Measurements from ENCODE around the gene MAP2K1. TPM values are rescaled to one million over a fixed set of nuclear protein-coding genes. Genes with fewer than 3 reads are reported as not detected.
A peak's percentile ranks its signal among the peaks of the same experiment; 100 is the strongest.
"Not testable (repeated sequence)": the region's sequence is repeated elsewhere in the genome, so short reads cannot be mapped to it uniquely, and the experiment has no call there.

MAP2K1 gene
- polyA plus RNA-seq, 3 donors, result 51.1 to 51.6 (median 51.4) TPM

GRCh38 chr15:66488525-66488924 lies 101.8 kb downstream of the MAP2K1 start:
- no peak for DNase-seq (ENCODE audit: extremely low read depth in 1 of 11, low read depth in 9 of 11, low spot score in 4 of 11)

DNA sequence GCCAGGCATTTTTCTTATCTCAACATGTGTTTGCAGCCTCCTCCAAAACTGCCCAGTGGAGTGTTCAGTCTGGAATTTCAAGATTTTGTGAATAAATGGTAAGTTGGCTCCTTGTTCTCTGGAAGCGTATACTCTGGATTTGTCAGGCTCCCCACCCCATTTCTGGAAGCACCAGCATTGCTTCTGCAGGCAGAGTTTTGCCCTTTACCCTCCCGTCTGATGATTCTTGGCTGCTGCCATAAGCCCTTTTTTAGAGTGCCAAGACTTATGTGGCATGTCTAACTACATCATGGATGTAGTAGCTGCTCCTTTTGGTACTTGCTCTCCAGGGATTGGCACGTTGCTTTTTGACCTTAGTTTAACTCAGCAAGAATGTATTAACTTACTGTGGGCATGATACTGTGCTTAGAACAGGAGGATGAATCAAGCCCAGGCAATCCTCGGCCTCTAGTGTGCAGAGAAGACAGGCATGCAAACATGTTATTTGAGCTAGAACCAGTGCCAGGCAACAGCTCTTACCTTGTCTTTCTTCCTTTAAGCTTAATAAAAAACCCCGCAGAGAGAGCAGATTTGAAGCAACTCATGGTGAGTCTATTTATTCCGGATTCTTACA lies 102.6 kb downstream of the MAP2K1 start:
- DNase-seq (ENCODE audit: extremely low read depth in 1 of 11, low read depth in 9 of 11, low spot score in 4 of 11), result no peak

- DNase-seq (ENCODE audit: extremely low read depth in 1 of 11, low read depth in 9 of 11, low spot score in 4 of 11), result no peak
These were observed 105.1 kb downstream of the MAP2K1 start for GRCh38 chr15:66491846-66492245.

GRCh38 chr15:66494262-66494661 lies 107.5 kb downstream of the MAP2K1 start:
- no peak for DNase-seq (ENCODE audit: extremely low read depth in 1 of 11, low read depth in 9 of 11, low spot score in 4 of 11)

DNA sequence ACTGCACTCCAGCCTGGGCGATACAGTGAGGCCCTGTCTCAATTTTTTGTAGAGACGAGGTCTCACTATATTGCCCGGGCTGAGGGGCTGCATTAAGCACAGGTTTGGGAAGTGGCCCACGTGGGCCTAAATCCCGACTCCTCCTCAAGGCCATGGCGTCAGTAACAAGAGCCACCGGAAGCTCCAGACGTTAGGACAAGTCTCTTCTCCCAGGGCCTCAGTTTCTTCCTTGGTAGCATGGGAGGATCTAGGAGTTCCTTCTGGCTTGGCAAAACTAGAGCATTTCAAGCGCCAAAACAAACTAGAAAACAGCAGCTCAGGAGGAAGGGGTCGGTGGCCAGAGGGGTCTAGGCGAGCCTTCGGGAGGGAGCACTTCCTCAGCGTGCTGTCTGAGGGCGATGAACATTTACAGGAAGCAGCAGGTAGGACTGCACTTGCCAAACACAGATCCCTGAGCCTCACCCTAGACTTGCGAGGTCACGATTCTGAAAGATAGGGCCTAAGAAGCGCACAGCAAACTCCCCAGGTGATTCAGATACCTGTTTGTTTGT lies 110.3 kb downstream of the MAP2K1 start:
- no peak for DNase-seq (ENCODE audit: extremely low read depth in 1 of 11, low read depth in 9 of 11, low spot score in 4 of 11)

- DNase-seq (ENCODE audit: extremely low read depth in 1 of 11, low read depth in 9 of 11, low spot score in 4 of 11), result peak; percentile 83 to 93 (median 90)
These were observed 111.1 kb downstream of the MAP2K1 start, which contains the start of gene SNAPC5 for GRCh38 chr15:66497502-66498455. Gene SNAPC5, minus strand, starts transcription at chr15:66497762. Its CDS starts 31 bp downstream, at chr15:66497731.

DNA sequence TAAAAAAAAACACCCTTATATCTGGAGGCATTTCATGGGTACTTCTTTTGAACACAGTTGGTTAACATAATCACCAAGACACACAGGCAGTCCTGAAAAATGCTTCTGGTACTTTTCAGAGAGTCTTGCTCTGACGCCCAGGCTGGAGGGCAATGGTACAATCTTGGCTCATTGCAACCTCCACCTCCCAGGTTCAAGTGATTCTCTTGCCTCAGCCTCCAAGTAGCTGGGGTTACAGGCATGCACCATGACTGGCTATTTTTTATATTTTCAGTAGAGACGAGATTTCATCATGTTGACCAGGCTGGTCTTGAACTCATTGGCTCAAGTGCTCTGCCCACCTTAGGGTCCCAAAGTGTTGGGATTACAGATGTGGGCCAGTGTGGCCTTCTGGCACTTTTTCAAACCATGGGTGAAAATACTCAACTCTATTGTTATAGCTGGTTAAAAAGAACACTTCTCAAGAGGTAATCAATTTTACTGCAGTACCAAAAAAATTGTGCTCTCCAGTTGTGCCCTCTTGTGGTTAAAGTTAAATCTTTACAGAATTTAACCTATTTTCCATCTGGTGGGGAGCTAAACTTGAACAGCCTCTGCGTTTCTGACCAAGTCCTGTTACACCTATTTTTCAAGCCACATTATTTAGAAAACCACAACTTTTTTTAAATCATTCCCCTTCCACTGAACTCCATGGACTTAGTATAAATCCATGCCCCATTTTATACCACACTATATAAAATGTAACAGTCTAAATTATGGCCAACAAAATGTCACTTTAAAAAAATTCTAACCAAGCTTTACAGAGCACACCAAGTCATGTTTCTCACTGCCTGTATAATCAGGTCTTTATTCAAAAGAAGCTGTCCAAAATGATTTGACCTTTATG lies 112.0 kb downstream of the MAP2K1 start:
- no peak for DNase-seq (ENCODE audit: extremely low read depth in 1 of 11, low read depth in 9 of 11, low spot score in 4 of 11)

GRCh38 chr15:66500346-66500745 lies 113.6 kb downstream of the MAP2K1 start:
- DNase-seq (ENCODE audit: extremely low read depth in 1 of 11, low read depth in 9 of 11, low spot score in 4 of 11), result not testable (repeated sequence)

DNA sequence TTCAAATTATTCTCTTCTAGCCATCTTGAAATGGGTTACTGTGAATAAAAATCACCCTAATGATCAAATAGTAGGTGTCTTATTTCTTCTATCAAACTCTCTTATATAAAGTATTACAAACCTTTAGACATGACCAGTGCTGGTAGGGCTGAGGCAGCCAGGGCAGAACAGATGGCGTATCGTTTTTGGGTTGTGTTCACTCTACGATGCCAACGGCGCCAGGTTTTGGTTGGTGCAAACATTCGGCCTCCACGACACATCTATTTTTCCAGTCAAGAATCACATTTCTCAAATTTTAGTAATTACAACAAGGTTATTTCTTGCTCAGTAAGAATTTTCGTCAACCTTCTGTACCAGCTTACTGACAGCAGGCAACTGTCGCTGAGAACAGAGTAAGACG lies 115.8 kb downstream of the MAP2K1 start:
- DNase-seq (ENCODE audit: extremely low read depth in 1 of 11, low read depth in 9 of 11, low spot score in 4 of 11), result no peak

- not testable (repeated sequence) for DNase-seq (ENCODE audit: extremely low read depth in 1 of 11, low read depth in 9 of 11, low spot score in 4 of 11)
These were observed 116.4 kb downstream of the MAP2K1 start for GRCh38 chr15:66503041-66503648.

- no peak for DNase-seq (ENCODE audit: extremely low read depth in 1 of 11, low read depth in 9 of 11, low spot score in 4 of 11)
These were observed 117.3 kb downstream of the MAP2K1 start for GRCh38 chr15:66503780-66504562.

DNA sequence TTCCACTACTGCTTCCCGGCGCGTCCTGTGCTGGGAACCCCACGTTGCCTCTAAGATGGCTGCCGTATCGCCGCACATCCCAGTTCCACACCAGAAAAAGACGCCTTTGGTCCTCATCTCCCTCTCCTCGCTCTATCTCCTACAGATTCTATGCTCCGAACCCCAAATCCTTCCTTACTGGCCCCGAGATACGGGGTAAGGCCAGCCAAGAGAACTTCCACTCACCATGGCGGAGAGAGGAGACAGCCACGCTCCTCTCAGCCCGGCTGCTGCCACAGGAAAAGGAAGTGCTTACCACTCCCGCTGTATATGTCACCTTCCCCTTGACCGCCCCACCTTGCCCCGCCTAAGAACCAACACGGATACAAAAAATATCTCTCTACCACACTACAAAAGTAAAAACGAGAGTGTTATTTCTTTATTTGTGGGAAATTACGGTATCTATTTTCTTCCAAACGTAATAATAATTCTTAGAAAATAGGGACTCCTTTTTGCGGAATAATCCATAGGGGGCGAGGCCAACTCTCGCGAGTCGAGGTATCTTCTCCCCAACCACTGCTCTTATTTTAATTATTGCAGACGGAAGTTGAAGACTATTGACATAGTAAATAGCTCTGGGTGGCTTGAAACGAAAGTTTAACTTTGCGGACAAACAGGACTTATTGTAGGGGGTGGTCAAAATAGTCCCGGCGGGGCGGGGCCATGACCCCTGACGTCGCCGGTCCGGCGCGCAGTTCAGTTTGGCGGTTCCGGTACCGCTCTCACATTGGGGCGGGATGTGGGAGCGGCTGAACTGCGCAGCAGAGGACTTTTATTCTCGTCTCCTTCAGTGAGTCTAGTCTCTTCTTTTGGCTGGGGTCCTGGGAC lies 118.1 kb downstream of the MAP2K1 start, which contains the start of the genes RPL4 and ZWILCH:
TSS of gene RPL4 (minus strand) at position 293 of the 867 bp plus-strand sequence. CDS start at position 228, 65 bp downstream.
TSS of gene ZWILCH (plus strand) at position 764 of the 867 bp plus-strand sequence. CDS start at position 777, 13 bp downstream.
- DNase-seq (ENCODE audit: extremely low read depth in 1 of 11, low read depth in 9 of 11, low spot score in 4 of 11), result peak; percentile 54 to 91 (median 71)

DNA sequence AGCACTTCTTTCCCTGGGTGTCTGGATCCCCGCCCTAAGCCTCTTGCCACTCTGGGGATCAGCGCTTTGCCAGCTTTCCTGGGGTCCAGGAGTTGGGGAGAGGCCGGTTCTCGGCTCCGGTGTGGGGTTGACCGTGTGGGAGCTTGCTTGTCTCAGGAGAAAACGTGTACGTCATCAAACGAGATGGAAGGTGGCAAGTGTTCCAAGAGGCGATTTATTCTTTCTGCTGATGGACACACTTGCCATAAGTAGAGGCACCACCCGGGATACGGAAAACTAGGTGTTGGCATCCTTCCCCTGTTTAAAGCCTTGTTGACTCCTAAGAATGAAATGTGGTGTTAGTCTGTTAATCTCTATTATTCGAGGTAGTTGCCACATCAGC lies 118.7 kb downstream of the MAP2K1 start:
- DNase-seq (ENCODE audit: extremely low read depth in 1 of 11, low read depth in 9 of 11, low spot score in 4 of 11), result peak in 2 of 11 donors; percentile 20 to 58

DNA sequence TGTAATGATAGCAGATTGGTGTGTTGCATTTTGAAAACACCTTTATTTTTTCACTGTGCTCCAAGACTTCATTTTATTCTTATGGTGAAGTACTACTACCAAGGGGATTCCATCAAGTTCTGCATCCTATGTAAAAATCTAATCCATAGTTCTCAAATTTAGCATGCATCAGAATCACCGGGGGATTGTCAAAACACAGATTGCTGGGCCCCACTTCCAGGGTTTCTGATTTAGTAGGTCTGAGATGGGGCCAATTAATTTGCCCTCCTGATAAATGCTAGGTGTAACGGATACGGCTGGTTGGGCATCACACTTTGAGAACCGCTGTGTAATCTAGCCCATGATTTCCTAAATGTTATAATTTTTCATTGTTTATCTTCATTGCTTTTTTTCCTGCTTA lies 119.1 kb downstream of the MAP2K1 start:
- DNase-seq (ENCODE audit: extremely low read depth in 1 of 11, low read depth in 9 of 11, low spot score in 4 of 11), result no peak

GRCh38 chr15:66508293-66508883 lies 121.7 kb downstream of the MAP2K1 start:
- DNase-seq (ENCODE audit: extremely low read depth in 1 of 11, low read depth in 9 of 11, low spot score in 4 of 11), result no peak

- no peak for DNase-seq (ENCODE audit: extremely low read depth in 1 of 11, low read depth in 9 of 11, low spot score in 4 of 11)
These were observed 127.9 kb downstream of the MAP2K1 start for GRCh38 chr15:66514586-66514985.
